Measurements from ENCODE around the gene PROSER2.

Gene PROSER2

GRCh38 chr10:11908536-11908935 lies 85.4 kb downstream of the PROSER2 start:
- DNase-seq (ENCODE audit: low read depth): no peak

GRCh38 chr10:11908991-11909390 lies 85.8 kb downstream of the PROSER2 start:
- no peak for DNase-seq (ENCODE audit: low read depth)

- DNase-seq (ENCODE audit: low read depth): no peak
These were observed 86.5 kb downstream of the PROSER2 start for GRCh38 chr10:11909618-11910017.

- no peak for DNase-seq (ENCODE audit: low read depth)
These were observed 86.9 kb downstream of the PROSER2 start for GRCh38 chr10:11910102-11910501.

- DNase-seq (ENCODE audit: low read depth): no peak
These were observed 90.0 kb downstream of the PROSER2 start for GRCh38 chr10:11913079-11913641.

- DNase-seq (ENCODE audit: low read depth): no peak
These were observed 95.2 kb downstream of the PROSER2 start for GRCh38 chr10:11918384-11918783.

- no peak for DNase-seq (ENCODE audit: low read depth)
These were observed 96.1 kb downstream of the PROSER2 start for GRCh38 chr10:11919271-11919670.
